Loucy (cell line): ENCODE measurements around the gene UQCC2.

Experiments
- CTCF ChIP-seq: fragments of 200-600 bp; sonication (generic); conservative IDR thresholded peaks from 2 replicates; pipeline ENCODE4 v1.5.1; 2014; ENCODE audit warnings: mild to moderate bottlenecking, antibody characterized with exemption, low read length
- EZH2phosphoT487 ChIP-seq: fragments of 200-600 bp; IDR thresholded peaks from 2 replicates; pipeline ENCODE4 v1.6.1; 2018; ENCODE audit warnings: antibody characterized with exemption, mild to moderate bottlenecking, moderate library complexity, borderline replicate concordance

GRCh38 chr6:33682341-33682740, 29.2 kb downstream of the UQCC2 start:
- no peak for TF ChIP-seq CTCF
- no peak for TF ChIP-seq EZH2phosphoT487
